ENCODE results near the gene ARHGAP4. TPM values are rescaled to one million over a fixed set of nuclear protein-coding genes. Genes with fewer than 3 reads are reported as not detected.

ARHGAP4 gene
- total RNA-seq, 2 donors from 2014 or later: 155 to 276 TPM

GRCh38 chrX:153908219-153908860, 17.7 kb downstream of the ARHGAP4 start:
- Mint-ChIP-seq H3K9me3 (no peaks in the 10 kb centered on the region), H3K27ac (no peak overlapping the region)
- ATAC-seq: no peak

GRCh38 chrX:153907456-153907855, 18.6 kb downstream of the ARHGAP4 start:
- Mint-ChIP-seq H3K9me3 (no peaks in the 10 kb centered on the region), H3K27me3 (peaks cover 0 to 3% of the 10 kb centered on the region in 2 donors), H3K4me1 (ENCODE audit: low read depth in 2 of 2) (peaks cover 21 to 31% of the 10 kb centered on the region in 2 donors), H3K4me3 (no peak overlapping the region), H3K36me3 (peaks cover 4% of the 10 kb centered on the region), H3K27ac (no peak overlapping the region)
- DNase-seq (ENCODE audit: low spot score) (peak; percentile 40), ATAC-seq (no peak)

More at GRCh38 chrX:153908219-153908860, 17.7 kb downstream of the ARHGAP4 start:
- peaks cover 0 to 3% of the 10 kb centered on the region in 2 donors for H3K27me3 Mint-ChIP-seq
- no peak overlapping the region for H3K4me3 Mint-ChIP-seq
- peak; percentile 49 for DNase-seq (ENCODE audit: low spot score)
- H3K36me3 Mint-ChIP-seq: peaks cover 4% of the 10 kb centered on the region
- H3K4me1 Mint-ChIP-seq (ENCODE audit: low read depth in 2 of 2): peaks cover 16 to 27% of the 10 kb centered on the region in 2 donors

- DNase-seq (ENCODE audit: low spot score) (peak; percentile 76), ATAC-seq (peak; percentile 85)
- Mint-ChIP-seq H3K27me3 (peaks cover 0 to 3% of the 10 kb centered on the region in 2 donors), H3K4me3 (peak overlapping the region; percentile 50), H3K4me1 (ENCODE audit: low read depth in 2 of 2) (peaks cover 24 to 34% of the 10 kb centered on the region in 2 donors), H3K36me3 (no peaks in the 10 kb centered on the region), H3K9me3 (no peaks in the 10 kb centered on the region), H3K27ac (peak overlapping the region; percentile 63 to 80)
Measured at GRCh38 chrX:153906126-153906917, 19.7 kb downstream of the ARHGAP4 start.

GRCh38 chrX:153905481-153906095, 20.5 kb downstream of the ARHGAP4 start:
- H3K27me3 Mint-ChIP-seq: peaks cover 0 to 3% of the 10 kb centered on the region in 2 donors
- peaks cover 32 to 41% of the 10 kb centered on the region in 2 donors for H3K4me1 Mint-ChIP-seq (ENCODE audit: low read depth in 2 of 2)
- no peaks in the 10 kb centered on the region for H3K36me3 Mint-ChIP-seq
- DNase-seq (ENCODE audit: low spot score) (peak; percentile 45), ATAC-seq (no peak)
- H3K27ac Mint-ChIP-seq: peak overlapping the region; percentile 63 to 80
- peak overlapping the region; percentile 50 for H3K4me3 Mint-ChIP-seq
- H3K9me3 Mint-ChIP-seq: no peaks in the 10 kb centered on the region

- Mint-ChIP-seq H3K9me3 (no peaks in the 10 kb centered on the region), H3K4me3 (peak within 1 kb of the TSS; percentile 22), H3K4me1 (ENCODE audit: low read depth in 2 of 2) (peaks cover 33 to 45% of the 10 kb centered on the region in 2 donors), H3K36me3 (no peaks in the 10 kb centered on the region), H3K27me3 (peaks cover 0 to 5% of the 10 kb centered on the region in 2 donors), H3K27ac (peak within 1 kb of the TSS; percentile 7 to 12)
- no peak for ATAC-seq
- peak; percentile 59 for DNase-seq (ENCODE audit: low spot score)
Measured at GRCh38 chrX:153903991-153904957, 21.8 kb downstream of the ARHGAP4 start, which contains the start of gene AVPR2. Gene AVPR2, plus strand, starts transcription at chrX:153904673. Its CDS starts 473 bp downstream, at chrX:153905146.

- peaks cover 33 to 48% of the 10 kb centered on the region in 2 donors for H3K4me1 Mint-ChIP-seq (ENCODE audit: low read depth in 2 of 2)
- peak overlapping the region; percentile 22 for H3K4me3 Mint-ChIP-seq
- ATAC-seq (no peak), DNase-seq (ENCODE audit: low spot score) (peak; percentile 51)
- no peaks in the 10 kb centered on the region for H3K9me3 Mint-ChIP-seq
- H3K36me3 Mint-ChIP-seq: no peaks in the 10 kb centered on the region
- peaks cover 0 to 8% of the 10 kb centered on the region in 2 donors for H3K27me3 Mint-ChIP-seq
- H3K27ac Mint-ChIP-seq: peak overlapping the region; percentile 7 to 12
Measured at GRCh38 chrX:153903238-153903980, 22.7 kb downstream of the ARHGAP4 start.

GRCh38 chrX:153902385-153902784, 23.7 kb downstream of the ARHGAP4 start:
- H3K27me3 Mint-ChIP-seq: peaks cover 0 to 8% of the 10 kb centered on the region in 2 donors
- peaks cover 33 to 48% of the 10 kb centered on the region in 2 donors for H3K4me1 Mint-ChIP-seq (ENCODE audit: low read depth in 2 of 2)

GRCh38 chrX:153901753-153902140, 24.3 kb downstream of the ARHGAP4 start:
- DNase-seq (ENCODE audit: low spot score) (peak; percentile 50), ATAC-seq (no peak)
- Mint-ChIP-seq H3K27ac (peak overlapping the region; percentile 6 to 27), H3K27me3 (peaks cover 0 to 8% of the 10 kb centered on the region in 2 donors), H3K4me1 (ENCODE audit: low read depth in 2 of 2) (peaks cover 33 to 47% of the 10 kb centered on the region in 2 donors), H3K4me3 (peak overlapping the region; percentile 50), H3K9me3 (no peaks in the 10 kb centered on the region), H3K36me3 (no peaks in the 10 kb centered on the region)

More at GRCh38 chrX:153902385-153902784, 23.7 kb downstream of the ARHGAP4 start:
- Mint-ChIP-seq H3K27ac (no peak overlapping the region), H3K9me3 (no peaks in the 10 kb centered on the region), H3K4me3 (no peak overlapping the region), H3K36me3 (no peaks in the 10 kb centered on the region)
- peak; percentile 16 for DNase-seq (ENCODE audit: low spot score)
- no peak for ATAC-seq

GRCh38 chrX:153900831-153901752, 25.0 kb downstream of the ARHGAP4 start:
- Mint-ChIP-seq H3K36me3 (no peaks in the 10 kb centered on the region), H3K9me3 (no peaks in the 10 kb centered on the region), H3K4me1 (ENCODE audit: low read depth in 2 of 2) (peaks cover 31 to 40% of the 10 kb centered on the region in 2 donors), H3K4me3 (peak overlapping the region; percentile 50), H3K27me3 (peaks cover 0 to 8% of the 10 kb centered on the region in 2 donors), H3K27ac (peak overlapping the region; percentile 6 to 27)
- ATAC-seq (peak; percentile 85 to 92), DNase-seq (ENCODE audit: low spot score) (peak; percentile 83)

GRCh38 chrX:153897899-153898298, 28.2 kb downstream of the ARHGAP4 start:
- H3K27me3 Mint-ChIP-seq: peaks cover 0 to 18% of the 10 kb centered on the region in 2 donors
- no peak for ATAC-seq
- no peak overlapping the region for H3K27ac Mint-ChIP-seq
- no peak overlapping the region for H3K4me3 Mint-ChIP-seq
- H3K9me3 Mint-ChIP-seq: no peaks in the 10 kb centered on the region
- no peak for DNase-seq (ENCODE audit: low spot score)
- no peaks in the 10 kb centered on the region for H3K36me3 Mint-ChIP-seq
- H3K4me1 Mint-ChIP-seq (ENCODE audit: low read depth in 2 of 2): peaks cover 17 to 25% of the 10 kb centered on the region in 2 donors

- peaks cover 0 to 6% of the 10 kb centered on the region in 2 donors for H3K4me1 Mint-ChIP-seq (ENCODE audit: low read depth in 2 of 2)
- H3K9me3 Mint-ChIP-seq: no peaks in the 10 kb centered on the region
- H3K27me3 Mint-ChIP-seq: peaks cover 8 to 30% of the 10 kb centered on the region in 2 donors
- ATAC-seq (no peak), DNase-seq (ENCODE audit: low spot score) (no peak)
- no peaks in the 10 kb centered on the region for H3K36me3 Mint-ChIP-seq
- no peak overlapping the region for H3K4me3 Mint-ChIP-seq
- H3K27ac Mint-ChIP-seq: no peak overlapping the region
Measured at GRCh38 chrX:153889123-153889522, 36.9 kb downstream of the ARHGAP4 start.

Data from natural killer cell treated with Interleukin-12 subunit alpha and Interleukin-12 subunit beta and Interleukin-15 and Interleukin-18, amount 100 ng/mL, for 72 hours (primary cell).